Left ventricle myocardium inferior (tissue), 1 donor: ENCODE data around the gene PIP4P1. TPM values are rescaled to one million over a fixed set of nuclear protein-coding genes. Genes with fewer than 3 reads are reported as not detected.

Experiments used
- DNase-seq: peaks from one replicate; pipeline ENCODE4 v3.0.0-alpha.2; 2020
- H3K27ac ChIP-seq: fragments of 200-600 bp; replicated peaks from 2 replicates; pipeline ENCODE4 v1.8.0; 2021
- H3K27me3 ChIP-seq: fragments of 200-600 bp; 2 replicates; pipeline ENCODE4 v1.8.0; 2021; ENCODE audit warnings: low read depth
- H3K36me3 ChIP-seq: fragments of 200-600 bp; 2 replicates; pipeline ENCODE4 v1.8.0; 2021
- H3K4me1 ChIP-seq: fragments of 200-600 bp; 2 replicates; pipeline ENCODE4 v1.8.0; 2021
- H3K4me3 ChIP-seq: fragments of 200-600 bp; 2 replicates; pipeline ENCODE4 v1.8.0; 2021; ENCODE audit warnings: mild to moderate bottlenecking, moderate library complexity
- H3K9me3 ChIP-seq: fragments of 200-600 bp; replicated peaks from 2 replicates; pipeline ENCODE4 v1.8.0; 2021
- intact Hi-C: fragments of 100-400 bp; cut with micrococcal nuclease; formaldehyde crosslinking; loops from one replicate; pipeline ENCODE4 v1.11.0; 2022
- total RNA-seq: library from RNA; stranded (reverse); fragmentation: NEBNext Ultra II Directional; extraction: Animal tissue kit (Norgen Biotek cat#: 25700); gene quantifications from one replicate; pipeline ENCODE4 v1.2.1, GENCODE V29; 2021
- TF ChIP-seq, protein P1 (sequence below): fragments of 200-600 bp; IDR thresholded peaks from 2 replicates; pipeline ENCODE4 v1.8.0; 2021; ENCODE audit warnings: antibody characterized with exemption, mild to moderate bottlenecking, borderline replicate concordance
- donor health status: DM: no; HTN: yes; CAD: no; lungs with severe emphysema.

PIP4P1 gene
- total RNA-seq, 1 donor from 2014 or later = 19.7 TPM

DNA sequence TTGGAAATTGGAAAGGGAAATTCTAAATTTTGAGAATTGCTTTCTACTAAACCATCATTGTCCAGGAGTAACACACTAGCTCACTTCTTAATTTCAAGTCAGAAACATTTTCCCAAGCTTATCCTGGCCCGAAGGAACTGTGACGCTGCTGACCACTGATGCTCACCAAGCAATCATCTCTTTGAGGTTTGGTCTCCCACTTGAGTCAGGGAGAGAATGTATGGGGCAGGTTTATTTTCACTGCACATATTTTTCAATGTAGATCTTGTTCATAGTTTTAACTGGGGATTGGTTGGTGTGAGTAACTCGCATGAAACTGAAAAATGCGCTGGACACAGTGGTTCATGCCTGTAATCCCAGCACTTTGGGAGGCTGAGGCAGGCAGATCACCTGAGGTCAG, 31.3 kb upstream of the PIP4P1 start:
- Histone ChIP-seq H3K27me3 (no peaks in the 10 kb centered on the region), H3K4me1 (peaks cover 22% of the 10 kb centered on the region), H3K27ac (no peak overlapping the region), H3K9me3 (no peaks in the 10 kb centered on the region), H3K4me3 (no peak overlapping the region), H3K36me3 (no peaks in the 10 kb centered on the region)
- intact Hi-C loops = no loop called here
- TF ChIP-seq, protein P1, sequence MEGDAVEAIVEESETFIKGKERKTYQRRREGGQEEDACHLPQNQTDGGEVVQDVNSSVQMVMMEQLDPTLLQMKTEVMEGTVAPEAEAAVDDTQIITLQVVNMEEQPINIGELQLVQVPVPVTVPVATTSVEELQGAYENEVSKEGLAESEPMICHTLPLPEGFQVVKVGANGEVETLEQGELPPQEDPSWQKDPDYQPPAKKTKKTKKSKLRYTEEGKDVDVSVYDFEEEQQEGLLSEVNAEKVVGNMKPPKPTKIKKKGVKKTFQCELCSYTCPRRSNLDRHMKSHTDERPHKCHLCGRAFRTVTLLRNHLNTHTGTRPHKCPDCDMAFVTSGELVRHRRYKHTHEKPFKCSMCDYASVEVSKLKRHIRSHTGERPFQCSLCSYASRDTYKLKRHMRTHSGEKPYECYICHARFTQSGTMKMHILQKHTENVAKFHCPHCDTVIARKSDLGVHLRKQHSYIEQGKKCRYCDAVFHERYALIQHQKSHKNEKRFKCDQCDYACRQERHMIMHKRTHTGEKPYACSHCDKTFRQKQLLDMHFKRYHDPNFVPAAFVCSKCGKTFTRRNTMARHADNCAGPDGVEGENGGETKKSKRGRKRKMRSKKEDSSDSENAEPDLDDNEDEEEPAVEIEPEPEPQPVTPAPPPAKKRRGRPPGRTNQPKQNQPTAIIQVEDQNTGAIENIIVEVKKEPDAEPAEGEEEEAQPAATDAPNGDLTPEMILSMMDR = no peak
- DNase-seq = no peak

DNA sequence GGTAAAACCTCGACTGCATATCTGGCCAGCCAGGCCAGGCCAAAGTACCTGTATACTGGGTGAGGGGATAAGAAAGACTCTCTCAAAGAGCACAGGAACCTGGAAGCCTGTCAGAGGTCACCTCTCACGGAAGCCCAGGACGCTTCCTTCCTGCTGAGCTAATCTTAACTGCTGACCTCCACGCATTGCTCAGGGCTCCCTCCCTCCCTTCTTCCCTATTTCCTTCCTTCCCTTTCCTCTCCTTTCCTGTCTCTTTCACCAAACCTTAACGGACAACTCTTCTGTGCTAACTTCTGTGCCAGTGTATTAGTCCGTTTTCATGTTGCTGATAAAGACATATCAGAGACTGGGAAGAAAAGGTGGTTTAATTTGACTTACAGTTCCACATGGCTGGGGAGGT, 29.3 kb upstream of the PIP4P1 start:
- H3K27me3 ChIP-seq = no peaks in the 10 kb centered on the region
- DNase-seq = no peak
- H3K36me3 ChIP-seq = no peaks in the 10 kb centered on the region
- H3K27ac ChIP-seq = peak overlapping the region; percentile 81
- intact Hi-C loops = no loop called here
- TF ChIP-seq, protein P1 = no peak
- no peak overlapping the region for H3K4me3 ChIP-seq
- H3K9me3 ChIP-seq = no peaks in the 10 kb centered on the region
- peaks cover 22% of the 10 kb centered on the region for H3K4me1 ChIP-seq

DNA sequence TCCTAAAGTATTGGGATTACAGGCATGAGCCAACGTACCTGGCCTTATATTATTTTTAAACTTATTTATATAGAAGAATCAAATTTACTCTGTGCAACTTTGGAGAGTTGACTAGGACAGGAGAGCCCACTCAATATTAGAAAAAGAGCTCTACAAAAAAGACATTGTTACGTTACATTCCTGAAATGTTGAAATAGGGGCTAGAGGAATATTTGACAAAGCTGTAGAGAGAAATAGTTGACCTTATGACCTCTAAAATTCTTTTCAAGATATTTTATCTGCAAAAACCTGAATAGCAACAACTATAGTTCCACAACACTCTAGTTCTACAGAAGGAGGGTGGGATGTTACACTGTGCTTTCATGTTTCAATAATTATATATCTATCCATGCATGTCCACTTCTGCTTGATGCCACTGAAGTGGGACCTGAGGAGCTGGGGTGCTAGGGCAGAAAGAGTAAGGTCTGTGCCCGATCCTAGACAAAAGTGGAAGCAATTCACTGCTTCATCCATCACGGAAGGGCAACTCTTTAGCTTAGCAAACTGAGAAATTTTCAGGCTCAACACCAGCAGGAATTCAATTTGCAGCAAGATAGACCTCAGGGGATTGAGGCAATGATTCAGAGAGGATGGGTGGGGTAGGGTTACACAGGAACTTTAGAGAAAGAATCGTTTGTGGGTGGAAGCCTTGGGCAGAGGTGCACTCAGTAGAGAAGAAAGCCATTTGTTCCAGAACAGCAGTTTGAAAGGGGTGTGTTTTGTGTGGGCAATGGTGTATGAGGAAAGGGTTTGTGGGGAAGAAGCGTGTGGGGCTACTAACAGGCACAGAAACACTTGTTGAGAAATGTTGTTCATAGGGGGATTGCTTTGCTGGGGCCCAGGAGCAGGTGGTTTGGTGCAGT, 28.1 kb upstream of the PIP4P1 start:
- intact Hi-C loops = no loop called here
- Histone ChIP-seq H3K4me1 (peaks cover 22% of the 10 kb centered on the region), H3K27ac (peak overlapping the region; percentile 81), H3K36me3 (no peaks in the 10 kb centered on the region), H3K27me3 (no peaks in the 10 kb centered on the region), H3K9me3 (no peaks in the 10 kb centered on the region), H3K4me3 (no peak overlapping the region)
- TF ChIP-seq, protein P1 = no peak
- no peak for DNase-seq

DNA sequence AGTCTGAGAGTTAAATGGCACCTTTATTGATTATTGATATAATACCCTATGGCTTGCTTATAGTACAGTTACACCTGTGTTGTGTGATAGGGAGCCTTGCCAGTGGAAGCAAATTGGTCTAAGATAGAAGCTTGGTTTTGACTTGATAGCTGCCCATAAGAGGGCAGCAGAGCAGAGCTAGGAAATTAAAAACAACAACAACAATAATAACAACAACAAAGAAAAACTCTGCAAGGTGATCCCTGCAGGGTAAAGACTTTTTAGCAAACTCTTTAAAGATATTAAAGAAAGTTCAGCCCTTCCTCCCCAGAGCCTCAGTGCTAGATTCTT, 26.1 kb upstream of the PIP4P1 start:
- TF ChIP-seq, protein P1 = no peak
- no peaks in the 10 kb centered on the region for H3K9me3 ChIP-seq
- H3K27me3 ChIP-seq = no peaks in the 10 kb centered on the region
- H3K4me1 ChIP-seq = peaks cover 22% of the 10 kb centered on the region
- intact Hi-C loops = no loop called here
- no peaks in the 10 kb centered on the region for H3K36me3 ChIP-seq
- no peak overlapping the region for H3K4me3 ChIP-seq
- no peak for DNase-seq
- no peak overlapping the region for H3K27ac ChIP-seq

DNA sequence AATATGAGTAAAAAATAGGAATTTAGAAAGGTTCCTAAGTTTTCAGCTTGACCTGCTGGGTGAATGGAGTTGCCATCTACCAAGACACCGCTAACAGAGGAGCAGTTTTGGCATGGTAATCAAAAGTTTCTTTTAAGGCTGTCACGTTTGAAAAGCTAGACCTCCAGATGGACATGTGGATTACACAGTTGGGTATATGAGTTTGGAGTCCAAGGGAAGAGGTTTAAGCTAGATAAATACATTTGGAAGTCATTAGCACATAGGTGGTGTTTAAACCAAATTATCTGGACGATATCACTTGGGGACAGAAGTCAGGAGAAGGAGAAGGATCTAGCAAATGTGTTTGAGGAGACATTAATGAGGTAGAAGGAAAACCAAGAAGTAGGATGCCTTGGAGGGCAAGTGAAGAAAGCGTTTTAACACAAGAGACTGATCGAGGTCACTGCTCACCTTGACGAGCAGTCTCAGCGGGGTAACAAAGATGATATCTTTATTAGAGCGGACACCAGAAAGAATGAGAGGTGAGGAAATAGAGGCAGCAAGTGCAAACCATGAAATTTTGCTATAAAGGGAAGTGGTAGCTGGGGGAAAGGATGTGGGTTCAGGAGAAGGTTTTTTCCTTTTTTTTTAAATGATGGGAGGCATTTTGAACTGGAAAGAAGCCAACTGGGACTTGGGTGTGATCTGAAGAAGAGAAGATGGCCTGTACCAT, 25.6 kb upstream of the PIP4P1 start:
- intact Hi-C loops = no loop called here
- H3K4me1 ChIP-seq = peaks cover 22% of the 10 kb centered on the region
- H3K36me3 ChIP-seq = no peaks in the 10 kb centered on the region
- no peak overlapping the region for H3K4me3 ChIP-seq
- no peak for DNase-seq
- TF ChIP-seq, protein P1 = no peak
- no peaks in the 10 kb centered on the region for H3K27me3 ChIP-seq
- H3K9me3 ChIP-seq = no peaks in the 10 kb centered on the region
- no peak overlapping the region for H3K27ac ChIP-seq
